GM12874 (cell line): ENCODE data around the gene CHFR.

Experiments used
- TF ChIP-seq, protein P1 (sequence below): IDR thresholded peaks from 2 replicates; pipeline ENCODE4 v1.5.1; 2011; ENCODE audit warnings: low read depth, mild to moderate bottlenecking, control low read depth, low read length, moderate library complexity; ENCODE audit not compliant: insufficient read depth

Gene CHFR

GRCh38 chr12:132922676-132923075 lies 35.3 kb upstream of the CHFR start:
- TF ChIP-seq, protein P1, sequence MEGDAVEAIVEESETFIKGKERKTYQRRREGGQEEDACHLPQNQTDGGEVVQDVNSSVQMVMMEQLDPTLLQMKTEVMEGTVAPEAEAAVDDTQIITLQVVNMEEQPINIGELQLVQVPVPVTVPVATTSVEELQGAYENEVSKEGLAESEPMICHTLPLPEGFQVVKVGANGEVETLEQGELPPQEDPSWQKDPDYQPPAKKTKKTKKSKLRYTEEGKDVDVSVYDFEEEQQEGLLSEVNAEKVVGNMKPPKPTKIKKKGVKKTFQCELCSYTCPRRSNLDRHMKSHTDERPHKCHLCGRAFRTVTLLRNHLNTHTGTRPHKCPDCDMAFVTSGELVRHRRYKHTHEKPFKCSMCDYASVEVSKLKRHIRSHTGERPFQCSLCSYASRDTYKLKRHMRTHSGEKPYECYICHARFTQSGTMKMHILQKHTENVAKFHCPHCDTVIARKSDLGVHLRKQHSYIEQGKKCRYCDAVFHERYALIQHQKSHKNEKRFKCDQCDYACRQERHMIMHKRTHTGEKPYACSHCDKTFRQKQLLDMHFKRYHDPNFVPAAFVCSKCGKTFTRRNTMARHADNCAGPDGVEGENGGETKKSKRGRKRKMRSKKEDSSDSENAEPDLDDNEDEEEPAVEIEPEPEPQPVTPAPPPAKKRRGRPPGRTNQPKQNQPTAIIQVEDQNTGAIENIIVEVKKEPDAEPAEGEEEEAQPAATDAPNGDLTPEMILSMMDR, result no peak

DNA sequence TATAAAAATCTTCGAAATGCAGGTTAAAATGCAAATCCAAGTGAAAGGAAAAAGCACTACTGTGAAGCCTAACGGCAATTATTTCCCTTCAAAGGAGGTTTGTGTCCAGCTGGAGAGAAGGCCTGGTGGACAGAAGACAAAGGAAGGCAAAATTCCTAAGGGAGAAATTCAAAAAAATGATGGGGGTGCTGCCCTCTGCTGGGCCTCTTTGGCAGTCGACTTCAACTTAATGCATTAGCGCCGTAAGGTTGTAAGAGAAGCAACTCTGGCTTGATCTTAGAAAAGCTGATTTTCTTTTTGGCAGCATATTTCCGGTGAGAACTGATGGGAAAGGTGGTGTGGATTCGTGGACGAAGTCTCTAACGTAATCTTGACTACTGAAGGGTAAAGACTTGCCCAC lies 34.3 kb upstream of the CHFR start:
- TF ChIP-seq, protein P1, result no peak

DNA sequence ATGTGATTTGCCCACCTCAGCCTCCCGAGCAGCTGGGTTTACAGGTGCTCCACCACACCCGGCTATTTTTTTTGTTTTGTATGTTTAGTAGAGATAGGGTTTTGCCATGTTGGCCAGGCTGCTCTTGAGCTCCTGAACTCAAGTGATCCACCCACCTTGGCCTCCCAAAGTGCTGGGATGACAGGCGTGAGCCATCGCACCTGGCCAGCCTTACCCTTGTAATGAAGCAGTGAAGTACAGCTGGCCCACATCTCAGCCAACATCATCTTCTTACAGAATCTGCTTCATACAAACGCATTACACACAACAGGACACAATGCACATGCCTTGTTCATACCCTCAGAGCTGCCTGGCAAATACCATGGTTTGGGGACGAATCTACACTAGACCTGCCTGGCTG lies 31.3 kb upstream of the CHFR start:
- TF ChIP-seq, protein P1, result no peak

- TF ChIP-seq, protein P1, result no peak
Observed at GRCh38 chr12:132909030-132909368, 21.6 kb upstream of the CHFR start.

DNA sequence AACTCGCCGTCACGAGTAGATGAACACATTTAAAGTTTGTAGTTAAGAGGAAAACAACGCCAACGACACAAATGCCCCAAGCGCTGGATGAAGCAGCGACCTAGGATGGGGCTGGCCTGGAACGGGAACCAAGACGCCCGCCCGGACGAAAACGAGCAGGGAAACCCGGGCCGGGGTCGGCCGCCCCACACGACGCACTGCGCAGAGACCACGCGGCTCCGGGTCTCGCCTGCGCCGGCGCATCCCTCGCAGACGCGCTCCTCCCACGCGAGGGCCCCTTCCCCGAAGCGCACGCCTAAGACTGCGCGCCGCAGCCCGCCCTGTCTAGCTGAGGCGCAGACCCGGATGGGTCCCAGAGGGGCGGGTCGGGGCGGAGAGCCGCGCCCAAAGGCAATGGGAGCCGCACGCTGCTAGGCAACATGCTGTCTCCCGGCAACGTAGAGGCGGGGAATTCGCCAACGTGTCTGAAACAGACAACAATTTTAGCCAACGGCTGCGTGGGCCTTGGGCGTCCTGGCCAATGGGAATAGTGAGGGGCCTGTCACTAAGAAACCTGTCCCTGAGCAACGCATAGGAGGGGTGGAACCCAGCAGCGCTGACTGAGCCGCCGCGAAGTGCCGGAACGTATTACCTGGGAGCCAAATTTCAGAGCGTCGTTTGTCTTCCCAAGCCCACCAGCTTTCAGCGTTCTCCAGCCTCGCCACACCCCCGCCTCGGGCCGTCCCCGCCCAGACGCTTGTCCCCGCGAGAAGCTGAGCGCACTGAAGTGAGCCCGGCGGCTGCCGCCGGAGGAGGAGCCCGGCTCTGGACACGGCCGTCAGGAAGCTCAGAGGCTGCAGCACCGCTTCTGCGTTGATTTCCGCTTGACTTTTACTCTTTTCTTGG lies 21.0 kb upstream of the CHFR start:
- TF ChIP-seq, protein P1, result no peak

DNA sequence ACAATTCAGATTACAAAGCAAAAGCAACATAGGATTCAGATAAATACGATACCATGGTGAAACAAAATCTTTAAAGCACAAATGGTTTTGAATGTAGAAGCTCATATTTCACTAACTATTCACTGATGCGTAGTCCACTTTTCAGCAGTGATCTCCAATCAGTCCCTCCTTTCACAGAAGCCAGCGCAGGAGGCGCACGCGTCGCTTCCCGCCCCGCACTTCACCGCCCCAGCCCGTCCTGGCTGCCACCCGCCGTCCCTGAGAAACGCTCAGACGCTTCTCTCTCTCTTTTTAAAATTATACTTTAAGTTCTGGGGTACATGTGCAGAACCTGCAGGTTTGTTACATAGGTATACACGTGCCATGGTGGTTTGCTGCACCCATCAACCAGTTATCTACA lies 19.8 kb upstream of the CHFR start:
- TF ChIP-seq, protein P1, result no peak

GRCh38 chr12:132904718-132905328 lies 17.4 kb upstream of the CHFR start:
- TF ChIP-seq, protein P1, result peak; percentile 76
